PC-3 (cell line): Measurements from ENCODE around the gene CRHBP. TPM values are rescaled to one million over a fixed set of nuclear protein-coding genes. Genes with fewer than 3 reads are reported as not detected.

Experiments
- ATAC-seq: fragments of 200-7000 bp; cut with Tn5 transposase; 2 replicates; pipeline ENCODE4 v1.9.1; 2020; ENCODE audit warnings: mild to moderate bottlenecking, moderate library complexity
- BruUV-seq: library from RNA; stranded (reverse); fragments of 400-500 nt; replicated peaks from 2 replicates; lab custom pipeline; 2021; lab: Mats Ljungman, UMichigan
- CTCF ChIA-PET: fragments of 300-600 bp; sonication (Branson Sonifier 250); formaldehyde crosslinking; loops from one replicate; lab custom pipeline; 2022; ENCODE audit warnings: antibody characterized with exemption; lab: Charles Lee
- POLR2A ChIA-PET: fragments of 300-600 bp; sonication (Branson Sonifier 250); formaldehyde crosslinking; loops from one replicate; lab custom pipeline; 2022; ENCODE audit warnings: antibody characterized with exemption; ENCODE audit not compliant: unreplicated experiment; lab: Charles Lee
- DNase-seq: peaks from one replicate; pipeline ENCODE4 v3.0.0-alpha.2; 2015
- H2AFZ ChIP-seq: fragments of 300-600 bp; sonication (generic); 2 replicates; pipeline ENCODE4 v1.6.0; 2016; ENCODE audit warnings: antibody characterized with exemption, low read length
- H3F3A ChIP-seq: fragments of 300-600 bp; sonication (generic); one replicate; pipeline ENCODE4 v1.6.0; 2017; ENCODE audit warnings: antibody characterized with exemption, low read length, control low read depth, mild to moderate bottlenecking; ENCODE audit not compliant: unreplicated experiment
- H3K27ac ChIP-seq: fragments of 300-600 bp; sonication (generic); 2 replicates; pipeline ENCODE4 v1.5.1; 2016; ENCODE audit warnings: mild to moderate bottlenecking, low read length
- H3K27me3 ChIP-seq: fragments of 300-600 bp; sonication (generic); 2 replicates; pipeline ENCODE4 v1.6.1; 2016; ENCODE audit warnings: low read length, mixed read lengths
- H3K36me3 ChIP-seq: fragments of 300-600 bp; sonication (generic); 2 replicates; pipeline ENCODE4 v1.6.1; 2016; ENCODE audit warnings: low read depth, mixed run types, low read length, mixed read lengths
- H3K4me1 ChIP-seq: fragments of 300-600 bp; sonication (generic); 2 replicates; pipeline ENCODE4 v1.5.1; 2016; ENCODE audit warnings: low read length; ENCODE audit not compliant: insufficient read depth
- H3K4me2 ChIP-seq: fragments of 300-600 bp; sonication (generic); 2 replicates; pipeline ENCODE4 v1.6.0; 2016; ENCODE audit warnings: low read length
- H3K4me3 ChIP-seq: fragments of 300-600 bp; sonication (generic); 2 replicates; pipeline ENCODE4 v1.5.1; 2016; ENCODE audit warnings: mild to moderate bottlenecking, low read length, mixed read lengths
- H3K79me2 ChIP-seq: fragments of 300-600 bp; sonication (generic); 2 replicates; pipeline ENCODE4 v1.6.1; 2017; ENCODE audit warnings: low read length, mixed read lengths
- H3K9ac ChIP-seq: fragments of 300-600 bp; sonication (generic); 2 replicates; pipeline ENCODE4 v1.6.0; 2016; ENCODE audit warnings: mild to moderate bottlenecking, low read length
- H3K9me2 ChIP-seq: fragments of 300-600 bp; sonication (generic); replicated peaks from 2 replicates; pipeline ENCODE4 v1.6.1; 2016; ENCODE audit warnings: mixed run types, low read length, mixed read lengths
- H3K9me3 ChIP-seq: fragments of 300-600 bp; sonication (generic); 2 replicates; pipeline ENCODE4 v1.6.1; 2016; ENCODE audit warnings: low read length, mixed read lengths
- H4K20me1 ChIP-seq: fragments of 300-600 bp; sonication (generic); 2 replicates; pipeline ENCODE4 v1.6.1; 2016; ENCODE audit warnings: low read length, mixed read lengths
- EZH2 ChIP-seq: fragments of 300-600 bp; sonication (generic); IDR thresholded peaks from one replicate; pipeline ENCODE4 v1.6.1; 2017; ENCODE audit warnings: antibody characterized with exemption, mild to moderate bottlenecking, low read length; ENCODE audit not compliant: unreplicated experiment
- EZH2phosphoT487 ChIP-seq: fragments of 300-600 bp; sonication (generic); IDR thresholded peaks from 2 replicates; pipeline ENCODE4 v1.6.1; 2018; ENCODE audit warnings: mild to moderate bottlenecking, antibody characterized with exemption, low read length, borderline replicate concordance
- intact Hi-C: fragments of 100-400 bp; cut with micrococcal nuclease; formaldehyde crosslinking; loops from 2 replicates; pipeline ENCODE4 v1.9.0; 2023
- total RNA-seq: library from RNA; depleted of rRNA; stranded (reverse); fragments of >200 nt; gene quantifications from 2 replicates; pipeline ENCODE4 v1.2.3, GENCODE V29; 2014
- TF ChIP-seq, protein P1 (sequence below): fragments of 300-600 bp; sonication (generic); conservative IDR thresholded peaks from 2 replicates; pipeline ENCODE4 v1.5.1; 2017; ENCODE audit warnings: antibody characterized with exemption, low read depth, mild to moderate bottlenecking, low read length

The CRHBP gene
- total RNA-seq, 1 experiment from 2014 or later = not detected

DNA sequence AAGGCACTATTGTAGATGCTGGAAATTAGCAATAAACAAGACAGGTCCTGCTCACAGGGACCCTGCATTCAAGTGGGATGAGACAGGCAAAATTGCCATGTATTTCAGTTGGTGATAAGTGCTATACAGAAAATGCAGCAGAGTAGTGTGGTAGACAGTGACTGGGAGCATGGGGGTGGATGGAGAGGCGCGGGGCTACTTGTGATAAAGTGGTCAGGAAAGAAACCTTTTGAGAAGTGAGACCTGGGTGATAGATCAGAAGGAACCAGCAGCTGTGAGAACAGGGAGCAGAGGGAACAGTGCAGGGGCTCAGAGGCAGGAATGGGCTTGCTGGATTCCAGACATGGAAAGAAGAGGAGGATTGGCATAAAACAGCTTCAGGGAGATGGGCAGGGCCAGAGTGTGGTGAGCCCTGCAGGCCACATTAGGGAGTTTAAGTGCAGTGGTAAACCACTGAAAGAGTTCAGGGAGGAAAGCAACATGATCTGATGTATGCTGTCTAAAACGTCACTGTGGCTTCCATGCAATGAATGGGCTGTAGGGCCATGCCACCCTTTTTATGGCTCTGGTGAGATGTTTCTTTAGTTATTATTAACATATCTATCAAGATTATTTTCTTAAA is 7.3 kb downstream of the CRHBP start:
- no peak overlapping the region for H2AFZ ChIP-seq
- H4K20me1 ChIP-seq = no peaks in the 10 kb centered on the region
- no peaks in the 10 kb centered on the region for H3K4me1 ChIP-seq
- H3K36me3 ChIP-seq = no peaks in the 10 kb centered on the region
- TF ChIP-seq EZH2phosphoT487 (no peak), EZH2 (no peak)
- TF ChIP-seq, protein P1, sequence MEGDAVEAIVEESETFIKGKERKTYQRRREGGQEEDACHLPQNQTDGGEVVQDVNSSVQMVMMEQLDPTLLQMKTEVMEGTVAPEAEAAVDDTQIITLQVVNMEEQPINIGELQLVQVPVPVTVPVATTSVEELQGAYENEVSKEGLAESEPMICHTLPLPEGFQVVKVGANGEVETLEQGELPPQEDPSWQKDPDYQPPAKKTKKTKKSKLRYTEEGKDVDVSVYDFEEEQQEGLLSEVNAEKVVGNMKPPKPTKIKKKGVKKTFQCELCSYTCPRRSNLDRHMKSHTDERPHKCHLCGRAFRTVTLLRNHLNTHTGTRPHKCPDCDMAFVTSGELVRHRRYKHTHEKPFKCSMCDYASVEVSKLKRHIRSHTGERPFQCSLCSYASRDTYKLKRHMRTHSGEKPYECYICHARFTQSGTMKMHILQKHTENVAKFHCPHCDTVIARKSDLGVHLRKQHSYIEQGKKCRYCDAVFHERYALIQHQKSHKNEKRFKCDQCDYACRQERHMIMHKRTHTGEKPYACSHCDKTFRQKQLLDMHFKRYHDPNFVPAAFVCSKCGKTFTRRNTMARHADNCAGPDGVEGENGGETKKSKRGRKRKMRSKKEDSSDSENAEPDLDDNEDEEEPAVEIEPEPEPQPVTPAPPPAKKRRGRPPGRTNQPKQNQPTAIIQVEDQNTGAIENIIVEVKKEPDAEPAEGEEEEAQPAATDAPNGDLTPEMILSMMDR = no peak
- DNase-seq = no peak
- no TSS peak for BruUV-seq
- H3K9me2 ChIP-seq = no peaks in the 10 kb centered on the region
- ATAC-seq = no peak
- no peaks in the 10 kb centered on the region for H3K9me3 ChIP-seq
- H3K27ac ChIP-seq = no peak overlapping the region
- H3K4me3 ChIP-seq = no peak overlapping the region
- H3K9ac ChIP-seq = no peak overlapping the region
- ChIA-PET CTCF (interaction anchor here (0.6 kb wide), 1 partner anchor 9 kb away, joined by 3 read pairs; no protein-coding TSS in a partner anchor), POLR2A (no interaction called here)
- no peaks in the 10 kb centered on the region for H3K79me2 ChIP-seq
- H3F3A ChIP-seq = no peaks in the 10 kb centered on the region
- H3K4me2 ChIP-seq = no peak overlapping the region
- intact Hi-C loops = no loop called here
- H3K27me3 ChIP-seq = no peaks in the 10 kb centered on the region; the same call in 1 of the 2 replicates

DNA sequence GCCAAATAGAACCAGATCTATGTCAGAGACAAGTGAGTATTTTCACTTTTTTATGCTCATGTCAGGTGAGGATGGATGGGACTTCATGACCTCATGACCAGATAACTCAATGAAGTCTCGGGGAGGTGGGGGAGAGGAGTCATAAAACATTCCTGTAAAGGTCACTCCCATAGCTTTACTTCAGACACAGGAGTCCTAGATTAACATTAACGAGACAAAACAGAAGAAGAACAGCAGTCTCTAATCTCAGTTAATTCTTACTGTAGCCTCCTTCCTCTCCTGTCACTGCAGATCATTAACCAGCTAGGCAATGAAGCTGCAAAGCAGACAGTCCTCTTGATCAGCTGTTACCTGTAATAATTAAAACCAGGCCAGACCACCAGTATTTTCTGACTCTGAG is 11.2 kb downstream of the CRHBP start:
- POLR2A ChIA-PET = no interaction called here
- ATAC-seq (no peak), DNase-seq (no peak)
- H4K20me1 ChIP-seq = no peaks in the 10 kb centered on the region
- no peak overlapping the region for H2AFZ ChIP-seq
- no TSS peak for BruUV-seq
- no peaks in the 10 kb centered on the region for H3K4me1 ChIP-seq
- intact Hi-C loops = no loop called here
- no peak overlapping the region for H3K4me3 ChIP-seq
- no peak overlapping the region for H3K9ac ChIP-seq
- no peaks in the 10 kb centered on the region; the same call in 1 of the 2 replicates for H3K27me3 ChIP-seq
- TF ChIP-seq, protein P1 = no peak
- no peak for TF ChIP-seq EZH2
- no peak for TF ChIP-seq EZH2phosphoT487
- no peaks in the 10 kb centered on the region for H3K9me2 ChIP-seq
- no peaks in the 10 kb centered on the region for H3K36me3 ChIP-seq
- no peak overlapping the region for H3K27ac ChIP-seq
- CTCF ChIA-PET = no interaction called here
- no peaks in the 10 kb centered on the region for H3K79me2 ChIP-seq
- H3K9me3 ChIP-seq = no peaks in the 10 kb centered on the region
- no peaks in the 10 kb centered on the region for H3F3A ChIP-seq
- H3K4me2 ChIP-seq = no peak overlapping the region

DNA sequence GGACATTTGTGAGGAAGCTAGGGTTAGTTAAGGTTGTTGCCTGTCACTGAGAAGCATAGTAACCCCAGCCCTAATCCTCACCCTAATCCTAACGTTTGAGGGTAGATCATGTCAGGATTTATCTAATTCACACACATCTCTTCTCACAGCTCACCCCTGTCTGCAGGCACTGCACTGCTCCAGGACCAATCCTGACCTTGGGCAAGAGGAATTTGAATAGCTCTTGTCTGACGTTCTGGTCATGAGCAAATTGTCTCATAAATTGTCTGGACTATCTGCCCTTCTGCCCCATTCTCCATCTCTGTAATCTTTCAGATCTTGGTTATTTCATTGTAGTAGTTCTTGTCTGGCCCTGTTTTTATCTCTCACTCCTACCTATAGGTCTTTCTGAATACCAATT is 18.7 kb downstream of the CRHBP start:
- Histone ChIP-seq H3K9ac (no peak overlapping the region), H3K36me3 (no peaks in the 10 kb centered on the region), H2AFZ (no peak overlapping the region), H3F3A (no peaks in the 10 kb centered on the region), H3K27ac (no peak overlapping the region), H3K9me3 (no peaks in the 10 kb centered on the region), H3K4me3 (no peak overlapping the region), H4K20me1 (no peaks in the 10 kb centered on the region), H3K27me3 (peaks cover 3% of the 10 kb centered on the region; the same call in 1 of the 2 replicates), H3K79me2 (no peaks in the 10 kb centered on the region), H3K4me2 (no peak overlapping the region), H3K9me2 (no peaks in the 10 kb centered on the region), H3K4me1 (no peaks in the 10 kb centered on the region)
- intact Hi-C loops = no loop called here
- no TSS peak for BruUV-seq
- TF ChIP-seq EZH2phosphoT487 (no peak), EZH2 (no peak)
- TF ChIP-seq, protein P1 = no peak
- ChIA-PET POLR2A (no interaction called here), CTCF (no interaction called here)
- DNase-seq (no peak), ATAC-seq (no peak)
